DOHH2 (cell line): ENCODE data around the gene SRRM2.

Experiments used
- H3F3A ChIP-seq: fragments of 200-600 bp; sonication (generic), shearing (Covaris generic); 2 replicates; pipeline ENCODE4 v1.6.0; 2016; ENCODE audit warnings: antibody characterized with exemption, mild to moderate bottlenecking; ENCODE audit not compliant: control insufficient read depth, insufficient read depth
- H3K27ac ChIP-seq: fragments of 200-600 bp; sonication (generic); 2 replicates; pipeline ENCODE4 v1.5.1; 2014; ENCODE audit warnings: low read depth, mild to moderate bottlenecking, low read length, moderate library complexity
- H3K27me3 ChIP-seq: fragments of 200-600 bp; sonication (generic); 2 replicates; pipeline ENCODE4 v1.6.1; 2014; ENCODE audit warnings: mild to moderate bottlenecking, low read length, mixed read lengths; ENCODE audit not compliant: control insufficient read depth
- H3K36me3 ChIP-seq: fragments of 200-600 bp; sonication (generic); 2 replicates; pipeline ENCODE4 v1.6.1; 2014; ENCODE audit warnings: mild to moderate bottlenecking, low read length, moderate library complexity, mixed read lengths; ENCODE audit not compliant: control insufficient read depth
- H3K4me1 ChIP-seq: fragments of 200-600 bp; sonication (generic); 2 replicates; pipeline ENCODE4 v1.6.1; 2014; ENCODE audit warnings: mild to moderate bottlenecking, low read length, mixed read lengths; ENCODE audit not compliant: control insufficient read depth
- H3K4me2 ChIP-seq: fragments of 200-600 bp; sonication (generic); 2 replicates; pipeline ENCODE4 v1.6.0; 2014; ENCODE audit warnings: mild to moderate bottlenecking, low read length, moderate library complexity
- H3K4me3 ChIP-seq: fragments of 200-600 bp; sonication (generic); 2 replicates; pipeline ENCODE4 v1.5.1; 2014; ENCODE audit warnings: mild to moderate bottlenecking, low read length, mixed read lengths
- H3K79me2 ChIP-seq: fragments of 200-600 bp; sonication (generic); 2 replicates; pipeline ENCODE4 v1.6.1; 2014; ENCODE audit warnings: mild to moderate bottlenecking, low read length, mixed read lengths; ENCODE audit not compliant: control insufficient read depth
- H3K9me2 ChIP-seq: fragments of 200-600 bp; sonication (generic); replicated peaks from 2 replicates; pipeline ENCODE4 v1.6.1; 2014; ENCODE audit warnings: mild to moderate bottlenecking, low read length, mixed read lengths; ENCODE audit not compliant: control insufficient read depth
- H3K9me3 ChIP-seq: fragments of 200-600 bp; sonication (generic); 2 replicates; pipeline ENCODE4 v1.6.1; 2014; ENCODE audit warnings: antibody characterized with exemption, low read length, mixed read lengths; ENCODE audit not compliant: control insufficient read depth, insufficient read depth
- H4K20me1 ChIP-seq: fragments of 200-600 bp; sonication (generic); 2 replicates; pipeline ENCODE4 v1.6.0; 2014; ENCODE audit warnings: low read depth, mild to moderate bottlenecking, antibody characterized with exemption, low read length, moderate library complexity; ENCODE audit not compliant: control insufficient read depth, insufficient read depth
- CTCF ChIP-seq: fragments of 200-600 bp; sonication (generic); IDR thresholded peaks from one replicate; pipeline ENCODE4 v1.5.1; 2014; ENCODE audit warnings: antibody characterized with exemption, mild to moderate bottlenecking, low read depth, low read length; ENCODE audit not compliant: poor library complexity, severe bottlenecking
- EZH2phosphoT487 ChIP-seq: fragments of 200-600 bp; sonication (generic); IDR thresholded peaks from 2 replicates; pipeline ENCODE4 v1.6.1; 2017; ENCODE audit warnings: borderline replicate concordance, mild to moderate bottlenecking, antibody characterized with exemption, low read length, moderate library complexity, mixed read lengths

The SRRM2 gene

GRCh38 chr16:2786826-2787151 lies 34.4 kb downstream of the SRRM2 start:
- TF ChIP-seq CTCF (no peak), EZH2phosphoT487 (no peak)
- Histone ChIP-seq H3K27ac (no peak overlapping the region), H3K9me3 (no peaks in the 10 kb centered on the region), H4K20me1 (no peaks in the 10 kb centered on the region), H3K9me2 (no peaks in the 10 kb centered on the region), H3K4me3 (no peak overlapping the region), H3K4me2 (no peak overlapping the region), H3K79me2 (no peaks in the 10 kb centered on the region), H3K36me3 (no peaks in the 10 kb centered on the region), H3K27me3 (peaks cover 23% of the 10 kb centered on the region), H3K4me1 (peaks cover 7% of the 10 kb centered on the region; the same call in 1 of the 2 replicates), H3F3A (no peaks in the 10 kb centered on the region)

- Histone ChIP-seq H4K20me1 (no peaks in the 10 kb centered on the region), H3K4me1 (peaks cover 7% of the 10 kb centered on the region; the same call in 1 of the 2 replicates), H3K79me2 (no peaks in the 10 kb centered on the region), H3K4me3 (no peak within 1 kb of the TSS), H3K9me3 (no peaks in the 10 kb centered on the region), H3K9me2 (no peaks in the 10 kb centered on the region), H3K27ac (no peak within 1 kb of the TSS), H3K36me3 (no peaks in the 10 kb centered on the region), H3F3A (no peaks in the 10 kb centered on the region), H3K4me2 (no peak within 1 kb of the TSS), H3K27me3 (peaks cover 23% of the 10 kb centered on the region)
- TF ChIP-seq EZH2phosphoT487 (no peak), CTCF (no peak)
These were observed 35.0 kb downstream of the SRRM2 start, which contains the start of gene PRSS33 for GRCh38 chr16:2787406-2787805. PRSS33 (minus strand) TSS chr16:2787560; CDS start chr16:2786547, 1,013 bp downstream.

DNA sequence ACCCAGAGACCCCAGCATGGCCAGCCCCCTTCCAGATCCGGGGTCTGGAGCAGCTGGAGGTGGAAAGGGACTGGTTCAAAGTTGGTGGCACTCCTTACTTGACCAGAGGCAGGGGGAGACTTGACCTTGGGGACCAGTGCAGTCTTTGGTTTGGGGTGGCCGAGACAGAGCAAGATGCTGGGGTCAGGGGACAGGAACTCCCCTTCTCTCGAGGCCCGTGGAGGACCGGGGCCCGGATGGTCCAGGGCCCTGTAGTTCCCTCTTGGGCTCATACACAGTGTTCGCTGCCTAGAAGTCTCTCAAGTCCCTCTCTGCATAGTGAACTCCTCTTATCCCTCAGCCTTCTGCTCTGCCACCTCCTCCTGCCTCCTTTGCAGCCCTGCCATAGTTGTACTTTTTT lies 35.5 kb downstream of the SRRM2 start:
- Histone ChIP-seq H3K4me2 (no peak overlapping the region), H3K36me3 (no peaks in the 10 kb centered on the region), H3K27ac (no peak overlapping the region), H3F3A (no peaks in the 10 kb centered on the region), H3K4me3 (no peak overlapping the region), H3K79me2 (no peaks in the 10 kb centered on the region), H3K9me2 (no peaks in the 10 kb centered on the region), H3K4me1 (peaks cover 7% of the 10 kb centered on the region; the same call in 1 of the 2 replicates), H3K9me3 (no peaks in the 10 kb centered on the region), H3K27me3 (peaks cover 23% of the 10 kb centered on the region), H4K20me1 (no peaks in the 10 kb centered on the region)
- no peak for TF ChIP-seq EZH2phosphoT487
- no peak for TF ChIP-seq CTCF

DNA sequence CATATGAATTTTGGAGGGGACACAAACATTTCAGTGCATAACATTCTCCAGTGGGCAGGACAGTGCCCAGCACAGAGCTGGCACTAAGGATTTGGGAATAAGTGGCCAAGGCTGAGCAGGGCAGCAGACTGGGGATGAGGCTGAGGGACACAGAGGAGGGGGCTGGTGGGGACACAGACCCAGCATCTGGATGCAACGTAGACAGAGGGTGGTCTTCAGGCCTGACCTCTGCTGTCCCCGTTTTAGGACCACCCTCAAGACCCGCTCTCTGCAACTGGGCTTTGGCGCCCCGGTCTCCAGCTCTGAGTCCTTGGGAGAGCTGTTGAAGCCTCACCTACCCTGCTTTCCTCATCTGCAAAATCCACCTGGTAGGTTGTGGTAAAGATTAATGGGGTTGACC lies 38.2 kb downstream of the SRRM2 start:
- peaks cover 14% of the 10 kb centered on the region for H3K27me3 ChIP-seq
- no peak overlapping the region for H3K4me3 ChIP-seq
- TF ChIP-seq EZH2phosphoT487, result no peak
- no peak for TF ChIP-seq CTCF
- H3K36me3 ChIP-seq, result no peaks in the 10 kb centered on the region
- H3K4me2 ChIP-seq, result no peak overlapping the region
- H3K27ac ChIP-seq, result no peak overlapping the region
- H3K9me3 ChIP-seq, result no peaks in the 10 kb centered on the region
- no peaks in the 10 kb centered on the region for H3K79me2 ChIP-seq
- no peaks in the 10 kb centered on the region for H3F3A ChIP-seq
- no peaks in the 10 kb centered on the region for H3K4me1 ChIP-seq
- no peaks in the 10 kb centered on the region for H3K9me2 ChIP-seq
- H4K20me1 ChIP-seq, result no peaks in the 10 kb centered on the region
